Epithelial cell of proximal tubule (primary cell): Measurements from ENCODE around the gene KCNJ14. TPM values are rescaled to one million over a fixed set of nuclear protein-coding genes. Genes with fewer than 3 reads are reported as not detected.

Source experiments
- DNase-seq: peaks from one replicate; pipeline ENCODE4 v3.0.0-alpha.2; 2011; ENCODE audit warnings: low read depth
- H3K4me3 ChIP-seq: 2 replicates; pipeline ENCODE4 v1.5.1; 2011; ENCODE audit warnings: low read depth, mild to moderate bottlenecking, low read length
- total RNA-seq: library from RNA; depleted of rRNA; stranded (reverse); fragments of >200 nt; gene quantifications from 2 replicates; pipeline ENCODE4 v1.2.3, GENCODE V29; 2015
- TF ChIP-seq, protein P1 (sequence below): conservative IDR thresholded peaks from 2 replicates; pipeline ENCODE4 v1.5.1; 2012; ENCODE audit warnings: low read depth, mild to moderate bottlenecking, low read length

KCNJ14 gene
- total RNA-seq, 1 donor from 2014 or later: 0.06 TPM

- TF ChIP-seq, protein P1, sequence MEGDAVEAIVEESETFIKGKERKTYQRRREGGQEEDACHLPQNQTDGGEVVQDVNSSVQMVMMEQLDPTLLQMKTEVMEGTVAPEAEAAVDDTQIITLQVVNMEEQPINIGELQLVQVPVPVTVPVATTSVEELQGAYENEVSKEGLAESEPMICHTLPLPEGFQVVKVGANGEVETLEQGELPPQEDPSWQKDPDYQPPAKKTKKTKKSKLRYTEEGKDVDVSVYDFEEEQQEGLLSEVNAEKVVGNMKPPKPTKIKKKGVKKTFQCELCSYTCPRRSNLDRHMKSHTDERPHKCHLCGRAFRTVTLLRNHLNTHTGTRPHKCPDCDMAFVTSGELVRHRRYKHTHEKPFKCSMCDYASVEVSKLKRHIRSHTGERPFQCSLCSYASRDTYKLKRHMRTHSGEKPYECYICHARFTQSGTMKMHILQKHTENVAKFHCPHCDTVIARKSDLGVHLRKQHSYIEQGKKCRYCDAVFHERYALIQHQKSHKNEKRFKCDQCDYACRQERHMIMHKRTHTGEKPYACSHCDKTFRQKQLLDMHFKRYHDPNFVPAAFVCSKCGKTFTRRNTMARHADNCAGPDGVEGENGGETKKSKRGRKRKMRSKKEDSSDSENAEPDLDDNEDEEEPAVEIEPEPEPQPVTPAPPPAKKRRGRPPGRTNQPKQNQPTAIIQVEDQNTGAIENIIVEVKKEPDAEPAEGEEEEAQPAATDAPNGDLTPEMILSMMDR: no peak
- H3K4me3 ChIP-seq: no peak overlapping the region
- no peak for DNase-seq
Measured at GRCh38 chr19:48476176-48476575, 20.8 kb downstream of the KCNJ14 start.

- H3K4me3 ChIP-seq: no peak overlapping the region
- TF ChIP-seq, protein P1: no peak
- no peak for DNase-seq
Measured at GRCh38 chr19:48477067-48477685, 21.8 kb downstream of the KCNJ14 start.

DNA sequence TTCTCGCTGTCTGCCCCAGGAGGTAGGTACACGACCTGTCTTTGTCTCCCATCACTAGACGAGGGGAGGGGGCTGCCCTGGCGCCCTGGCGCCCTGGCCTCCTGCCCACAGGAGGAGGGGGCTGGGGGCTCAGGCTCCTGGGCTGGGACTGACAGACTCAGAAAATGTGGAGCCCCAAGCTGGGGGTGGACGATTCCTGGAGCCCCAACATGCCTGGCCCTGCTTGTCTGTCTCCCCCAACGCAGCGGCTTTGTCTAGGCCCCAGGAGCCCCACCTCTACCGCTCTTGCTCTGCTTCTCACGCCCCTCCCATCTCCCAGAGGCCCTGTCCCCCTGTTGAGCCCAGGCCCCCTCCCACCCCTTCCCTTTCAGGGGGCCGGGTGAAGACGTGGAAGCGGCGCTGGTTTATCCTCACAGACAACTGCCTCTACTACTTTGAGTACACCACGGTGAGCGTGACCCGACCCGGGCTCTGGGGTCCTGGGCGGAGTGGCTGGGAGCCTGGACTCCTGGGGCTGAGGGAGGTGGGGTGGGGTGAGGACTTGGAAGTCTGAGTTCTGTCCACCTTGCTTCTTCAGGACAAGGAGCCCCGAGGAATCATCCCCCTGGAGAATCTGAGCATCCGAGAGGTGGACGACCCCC is 22.4 kb downstream of the KCNJ14 start:
- TF ChIP-seq, protein P1: no peak
- DNase-seq: no peak
- no peak overlapping the region for H3K4me3 ChIP-seq

DNA sequence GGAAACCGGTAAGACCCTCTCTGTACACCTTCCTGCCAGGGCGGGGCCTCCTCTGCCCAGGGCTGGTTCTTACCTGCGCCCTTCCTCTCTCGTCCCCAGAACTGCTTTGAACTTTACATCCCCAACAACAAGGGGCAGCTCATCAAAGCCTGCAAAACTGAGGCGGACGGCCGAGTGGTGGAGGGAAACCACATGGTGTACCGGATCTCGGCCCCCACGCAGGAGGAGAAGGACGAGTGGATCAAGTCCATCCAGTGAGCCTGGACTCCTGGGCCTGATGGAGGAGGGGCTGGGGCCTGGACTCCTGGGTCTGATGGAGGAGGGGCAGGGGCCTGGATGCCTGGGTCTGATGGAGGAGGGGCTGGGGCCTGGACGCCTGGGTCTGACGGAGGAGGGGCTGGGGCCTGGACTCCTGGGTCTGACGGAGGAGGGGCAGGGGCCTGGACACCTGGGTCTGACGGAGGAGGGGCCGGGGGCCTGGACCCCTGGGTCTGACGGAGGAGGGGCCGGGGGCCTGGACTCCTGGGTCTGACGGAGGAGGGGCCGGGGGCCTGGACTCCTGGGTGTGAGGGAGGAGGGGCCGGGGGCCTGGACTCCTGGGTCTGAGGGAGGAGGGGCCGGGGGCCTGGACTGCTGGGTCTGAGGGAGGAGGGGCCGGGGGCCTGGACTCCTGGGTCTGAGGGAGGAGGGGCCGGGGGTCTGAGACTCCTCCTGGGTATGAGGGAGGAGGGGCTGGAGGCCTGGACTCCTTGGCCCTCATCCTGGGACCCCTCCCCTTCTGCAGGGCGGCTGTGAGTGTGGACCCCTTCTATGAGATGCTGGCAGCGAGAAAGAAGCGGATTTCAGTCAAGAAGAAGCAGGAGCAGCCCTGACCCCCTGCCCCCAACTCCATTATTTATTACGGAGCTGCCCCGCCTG is 23.2 kb downstream of the KCNJ14 start:
- DNase-seq: no peak
- H3K4me3 ChIP-seq: no peak overlapping the region
- TF ChIP-seq, protein P1: no peak

GRCh38 chr19:48479686-48480085 is 24.3 kb downstream of the KCNJ14 start:
- H3K4me3 ChIP-seq: no peak overlapping the region
- TF ChIP-seq, protein P1: no peak
- DNase-seq: no peak

DNA sequence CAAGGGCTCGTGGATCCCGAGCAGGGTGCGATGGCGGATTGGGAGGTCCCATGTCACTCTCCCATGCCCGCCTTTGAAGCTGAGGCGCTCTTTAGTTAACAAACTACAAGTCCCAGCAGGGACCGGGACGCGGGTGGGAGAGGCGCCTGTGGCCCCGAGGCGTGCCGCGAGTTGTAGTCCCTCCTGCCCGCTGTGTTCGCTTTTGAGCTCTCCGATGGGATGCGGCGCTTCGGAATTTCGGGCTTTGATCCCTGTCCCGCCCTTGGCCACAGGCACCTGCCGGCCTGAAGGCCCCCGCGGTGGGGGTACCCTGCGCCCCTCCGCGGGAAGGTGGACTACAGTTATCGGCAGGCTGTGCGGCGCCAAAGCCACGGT is 24.8 kb downstream of the KCNJ14 start:
- TF ChIP-seq, protein P1: no peak
- DNase-seq: no peak
- H3K4me3 ChIP-seq: no peak overlapping the region
